Epithelial cell of esophagus (primary cell): Measurements from ENCODE around the gene GALNT7.

ENCODE experiments used
- DNase-seq: peaks from one replicate; pipeline ENCODE4 v3.0.0; 2010; ENCODE audit warnings: low read depth
- H3K4me3 ChIP-seq: 2 replicates; pipeline ENCODE4 v1.5.1; 2011; ENCODE audit warnings: mild to moderate bottlenecking, low read length, control low read depth
- TF ChIP-seq, protein P1 (sequence below): IDR thresholded peaks from 2 replicates; pipeline ENCODE4 v1.5.1; 2011; ENCODE audit warnings: low read depth, mild to moderate bottlenecking, low read length, control low read depth, inconsistent platforms; ENCODE audit not compliant: insufficient read depth; ENCODE audit errors: missing control alignments

The GALNT7 gene

DNA sequence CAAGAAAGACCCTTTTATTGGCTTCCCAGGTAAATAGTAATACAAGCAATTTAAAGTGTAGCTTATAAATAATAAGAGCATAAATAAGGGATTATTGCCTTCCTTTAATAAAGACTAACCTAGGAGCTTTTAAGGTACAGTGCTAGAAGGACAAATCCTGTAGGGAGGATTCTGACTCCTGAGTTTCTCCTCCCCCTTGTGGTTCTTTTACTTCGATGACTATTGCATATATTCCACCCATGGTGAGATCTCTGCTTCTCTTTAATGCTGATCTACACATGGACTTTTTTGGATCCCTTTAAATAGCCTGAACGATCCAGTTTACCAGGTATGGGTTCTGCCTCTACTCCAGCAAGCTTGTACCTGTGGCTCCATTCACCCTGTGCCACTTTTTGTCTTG lies 2.5 kb downstream of the GALNT7 start:
- TF ChIP-seq, protein P1, sequence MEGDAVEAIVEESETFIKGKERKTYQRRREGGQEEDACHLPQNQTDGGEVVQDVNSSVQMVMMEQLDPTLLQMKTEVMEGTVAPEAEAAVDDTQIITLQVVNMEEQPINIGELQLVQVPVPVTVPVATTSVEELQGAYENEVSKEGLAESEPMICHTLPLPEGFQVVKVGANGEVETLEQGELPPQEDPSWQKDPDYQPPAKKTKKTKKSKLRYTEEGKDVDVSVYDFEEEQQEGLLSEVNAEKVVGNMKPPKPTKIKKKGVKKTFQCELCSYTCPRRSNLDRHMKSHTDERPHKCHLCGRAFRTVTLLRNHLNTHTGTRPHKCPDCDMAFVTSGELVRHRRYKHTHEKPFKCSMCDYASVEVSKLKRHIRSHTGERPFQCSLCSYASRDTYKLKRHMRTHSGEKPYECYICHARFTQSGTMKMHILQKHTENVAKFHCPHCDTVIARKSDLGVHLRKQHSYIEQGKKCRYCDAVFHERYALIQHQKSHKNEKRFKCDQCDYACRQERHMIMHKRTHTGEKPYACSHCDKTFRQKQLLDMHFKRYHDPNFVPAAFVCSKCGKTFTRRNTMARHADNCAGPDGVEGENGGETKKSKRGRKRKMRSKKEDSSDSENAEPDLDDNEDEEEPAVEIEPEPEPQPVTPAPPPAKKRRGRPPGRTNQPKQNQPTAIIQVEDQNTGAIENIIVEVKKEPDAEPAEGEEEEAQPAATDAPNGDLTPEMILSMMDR, result peak; percentile 55
- peak; percentile 62 for DNase-seq

DNA sequence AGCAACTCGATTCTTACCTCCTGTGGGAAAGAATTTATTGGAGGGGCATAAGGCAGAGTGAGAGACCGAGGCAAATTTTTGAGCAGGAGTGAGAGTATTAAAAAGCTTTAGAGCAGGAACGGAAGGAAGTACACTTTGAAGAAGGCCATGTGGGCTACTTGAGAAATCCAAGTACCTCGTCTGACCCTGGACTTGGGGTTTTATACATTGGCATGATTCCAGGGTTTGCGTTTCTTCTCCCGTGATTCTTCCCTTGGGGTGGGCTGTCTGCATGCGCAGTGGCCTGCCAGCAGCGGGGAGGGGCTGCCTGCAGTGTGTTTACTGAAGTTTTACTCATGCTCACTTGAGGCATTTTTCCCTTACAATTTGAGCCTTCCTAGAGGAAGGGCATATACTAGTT lies 3.4 kb downstream of the GALNT7 start:
- no peak overlapping the region for H3K4me3 ChIP-seq
- no peak for DNase-seq
- TF ChIP-seq, protein P1, result no peak

More for the DNA sequence above, 2.5 kb downstream of the GALNT7 start:
- no peak overlapping the region for H3K4me3 ChIP-seq

DNA sequence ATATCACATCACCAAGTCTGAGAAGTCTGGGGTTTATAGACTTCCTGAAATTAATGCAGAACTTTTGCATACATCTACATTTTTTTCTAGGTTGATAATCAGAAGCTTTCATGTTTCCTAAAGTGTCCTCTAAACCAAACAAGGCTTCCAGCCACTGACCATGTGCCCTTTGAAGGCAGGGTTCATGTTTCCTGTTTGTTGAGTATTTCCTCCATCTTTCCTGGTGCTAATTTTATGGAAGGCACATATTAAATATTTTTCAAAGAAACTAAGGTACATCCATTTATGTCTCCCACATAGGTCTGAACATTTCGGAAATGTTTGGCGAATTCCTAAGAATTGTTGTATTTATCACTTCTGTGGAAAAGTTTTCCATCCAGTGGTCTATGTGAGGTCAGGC lies 5.6 kb downstream of the GALNT7 start:
- TF ChIP-seq, protein P1, result no peak
- H3K4me3 ChIP-seq, result no peak overlapping the region
- no peak for DNase-seq

DNA sequence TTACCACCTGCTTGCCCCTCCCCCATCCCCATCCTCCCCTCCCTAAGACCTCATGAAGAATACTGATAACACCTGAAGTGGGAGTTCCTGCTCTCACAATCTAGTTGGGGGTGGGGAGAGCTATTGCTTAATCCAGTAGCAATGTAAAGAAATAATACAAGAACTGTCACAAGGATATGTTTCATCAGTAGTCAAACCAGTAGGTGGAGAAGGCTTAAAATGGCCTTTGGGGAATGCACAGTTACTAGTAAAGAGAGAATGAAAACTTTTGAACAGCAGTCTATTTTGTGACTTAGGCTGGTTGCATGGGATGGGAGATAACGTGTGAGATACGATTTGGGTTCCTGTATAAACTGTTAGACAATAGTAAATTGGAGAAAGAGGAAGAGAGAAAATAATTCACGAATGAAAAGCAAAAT lies 6.0 kb downstream of the GALNT7 start:
- no peak overlapping the region for H3K4me3 ChIP-seq
- TF ChIP-seq, protein P1, result no peak
- peak; percentile 72 for DNase-seq

DNA sequence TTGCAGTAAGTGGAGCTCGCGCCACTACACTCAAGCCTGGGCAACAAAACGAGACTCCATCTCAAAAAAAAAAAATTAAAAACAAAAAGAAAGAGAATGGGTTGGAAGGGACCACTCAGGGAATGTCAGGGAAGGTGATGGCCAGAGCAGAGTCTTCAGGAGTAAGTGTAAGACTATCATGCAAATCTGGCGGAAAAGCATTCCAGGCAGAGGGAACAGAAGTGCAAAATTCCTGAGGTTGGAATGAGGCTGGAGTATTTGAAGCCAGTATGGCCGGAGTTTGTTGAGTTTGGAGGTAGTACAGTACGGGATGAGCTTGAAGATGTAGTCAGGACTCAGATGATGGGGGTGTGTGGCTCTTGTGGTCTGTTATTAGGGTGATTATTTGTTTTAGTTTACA lies 7.4 kb downstream of the GALNT7 start:
- TF ChIP-seq, protein P1, result no peak
- no peak overlapping the region for H3K4me3 ChIP-seq
- no peak for DNase-seq

DNA sequence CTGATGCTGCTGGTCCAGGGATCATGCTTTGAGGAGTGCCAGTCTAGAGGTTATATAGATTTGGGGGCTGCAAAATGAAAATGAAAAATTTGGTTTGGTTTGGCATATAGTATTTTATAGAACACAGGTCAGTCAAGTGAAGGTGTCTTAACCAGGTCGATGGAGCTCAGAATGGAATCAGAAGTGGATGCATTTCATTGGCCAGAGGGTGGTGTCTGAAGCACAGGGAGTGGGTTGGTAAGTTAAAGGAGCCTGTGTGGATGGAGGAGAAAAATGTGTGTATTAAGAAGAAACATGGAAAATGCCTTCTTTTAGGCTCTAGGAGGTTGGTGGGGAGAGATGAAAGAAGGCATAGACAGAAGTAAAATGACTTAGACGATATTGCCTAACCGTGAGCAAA lies 8.6 kb downstream of the GALNT7 start:
- no peak for DNase-seq
- H3K4me3 ChIP-seq, result no peak overlapping the region
- TF ChIP-seq, protein P1, result no peak

DNA sequence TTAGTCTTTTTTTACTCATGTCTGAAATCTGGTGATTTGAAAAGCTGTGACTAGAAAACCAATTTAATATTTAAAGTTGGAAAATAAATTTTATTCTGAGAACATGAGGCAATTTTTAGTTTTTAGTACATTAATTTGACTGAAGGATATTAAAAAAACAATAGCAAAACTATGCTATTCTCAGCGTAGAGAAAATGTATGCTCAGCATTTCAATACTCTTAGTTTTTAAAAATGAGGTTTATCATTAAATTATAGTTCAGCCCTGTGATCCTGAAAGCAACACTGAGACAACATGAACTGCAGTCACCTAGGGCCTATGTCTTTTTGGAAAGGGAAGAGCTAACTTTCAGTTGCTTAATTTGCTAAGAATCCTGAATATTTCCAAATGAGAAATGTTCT lies 9.5 kb downstream of the GALNT7 start:
- DNase-seq, result no peak
- TF ChIP-seq, protein P1, result no peak
- H3K4me3 ChIP-seq, result no peak overlapping the region
